DMS 273 treated with DMSO at 0.1 percent for 48 hours (cell line): Measurements from ENCODE around the gene COL17A1.

ENCODE experiments used
- DNase-seq: peaks from one replicate; lab custom pipeline; 2025; lab: John Stamatoyannopoulos, UW

COL17A1 gene

DNA sequence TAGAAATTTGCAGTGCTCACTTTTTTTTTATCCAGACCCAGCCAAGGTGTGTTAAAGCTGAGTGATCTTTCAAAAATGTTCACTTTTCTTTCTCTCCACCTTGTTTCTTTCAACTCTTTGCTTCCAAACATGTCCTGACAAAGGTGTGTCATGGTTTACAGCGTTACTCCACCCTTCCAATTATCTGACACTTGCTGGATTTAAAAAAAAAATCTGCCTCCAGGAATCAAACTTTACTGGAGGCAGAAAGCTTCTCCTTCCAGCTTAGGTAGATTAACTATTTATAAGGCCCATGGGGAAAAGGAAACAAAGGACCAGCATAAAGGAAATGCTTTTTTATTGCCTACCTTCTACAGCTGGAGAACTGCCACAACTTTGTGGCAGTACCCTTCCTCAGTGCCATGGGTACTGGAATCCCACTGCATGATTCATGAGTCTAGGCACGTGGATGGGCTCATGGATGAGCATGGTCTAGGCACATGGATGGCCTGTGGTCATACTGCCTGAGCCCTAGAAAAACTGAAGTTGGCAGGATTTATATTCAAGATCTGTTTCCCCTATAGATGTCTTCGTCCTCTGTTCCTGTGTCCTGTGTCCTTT lies at the start of gene COL17A1:
COL17A1 (minus strand) TSS at position 80 of the 600 bp plus-strand sequence. CDS start 5,207 bp downstream, outside the sequence.
- no peak for DNase-seq

DNA sequence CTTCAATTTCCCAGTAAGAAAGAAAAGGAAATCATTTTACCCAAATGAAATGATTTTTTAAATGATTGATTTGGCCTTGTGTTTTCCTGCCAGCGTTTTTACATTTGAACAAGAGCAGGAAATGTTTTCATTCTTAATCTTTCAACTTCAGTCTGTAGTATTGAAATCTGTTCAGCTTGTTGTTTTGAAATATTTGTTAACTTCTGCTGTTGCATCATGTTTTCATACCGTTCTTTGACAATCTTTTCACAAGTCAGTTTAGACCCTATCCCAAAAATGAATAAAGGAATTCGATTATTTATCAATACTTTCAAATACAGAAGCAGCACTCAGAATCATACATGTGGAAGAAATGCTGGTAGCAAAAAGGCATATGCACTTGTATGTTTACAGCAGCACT lies 44.4 kb upstream of the COL17A1 start:
- DNase-seq, result no peak

DNA sequence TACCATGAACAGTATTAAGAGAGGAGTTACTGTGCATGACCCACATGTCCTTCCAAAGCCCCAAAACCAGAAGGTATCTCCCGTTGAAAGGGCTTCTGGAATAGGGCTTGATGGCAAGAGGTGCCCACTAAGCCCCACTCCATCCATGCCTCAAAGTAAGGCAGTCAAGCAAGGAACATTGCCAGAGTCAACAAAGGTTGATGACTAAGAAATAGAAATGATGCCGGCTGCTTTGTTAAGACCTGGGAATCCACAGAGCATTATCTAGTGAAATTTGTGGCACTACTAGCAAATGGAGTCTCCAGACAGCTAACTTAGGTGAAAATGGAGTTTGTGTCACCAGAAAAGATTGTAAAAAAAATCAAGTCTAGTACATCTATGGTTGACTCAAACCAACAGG lies 42.5 kb upstream of the COL17A1 start:
- no peak for DNase-seq

DNA sequence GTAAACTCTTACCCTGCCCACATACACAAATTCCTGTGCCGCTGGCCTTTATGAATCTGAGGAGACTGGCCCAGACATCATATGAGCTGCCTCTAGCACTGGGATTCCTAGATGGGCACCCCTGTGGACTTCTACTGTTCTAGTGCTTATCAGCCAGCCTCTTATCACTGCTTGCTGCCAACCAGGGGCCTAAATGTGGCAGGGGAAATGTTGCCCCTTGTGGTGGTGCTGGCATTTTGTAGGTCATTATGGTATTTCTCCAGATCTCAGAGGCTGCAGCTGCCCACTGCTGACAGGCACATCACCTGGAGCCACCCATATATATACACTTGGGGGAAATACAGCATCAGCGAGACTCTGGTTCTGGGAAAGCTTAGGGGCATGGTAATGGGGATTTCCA lies 41.7 kb upstream of the COL17A1 start:
- no peak for DNase-seq

DNA sequence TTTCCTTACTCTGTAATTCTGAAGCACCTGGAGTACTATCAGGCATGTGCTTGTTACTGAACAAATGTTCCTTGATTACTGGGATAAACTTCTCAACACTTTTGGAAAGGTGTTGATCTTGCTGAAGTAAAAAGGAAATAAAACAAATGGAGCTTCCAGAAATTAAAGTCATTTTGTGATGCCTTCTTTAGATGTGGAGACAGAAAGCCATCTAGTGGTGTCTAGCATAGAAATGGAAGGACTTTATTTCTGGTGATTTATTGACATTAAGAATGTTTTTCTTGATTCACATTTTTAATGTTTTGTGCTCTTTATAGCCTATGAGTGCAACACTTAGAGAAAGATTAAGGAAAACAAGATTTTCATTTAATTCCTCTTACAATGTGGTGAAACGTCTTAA lies 37.7 kb upstream of the COL17A1 start:
- DNase-seq, result no peak

DNA sequence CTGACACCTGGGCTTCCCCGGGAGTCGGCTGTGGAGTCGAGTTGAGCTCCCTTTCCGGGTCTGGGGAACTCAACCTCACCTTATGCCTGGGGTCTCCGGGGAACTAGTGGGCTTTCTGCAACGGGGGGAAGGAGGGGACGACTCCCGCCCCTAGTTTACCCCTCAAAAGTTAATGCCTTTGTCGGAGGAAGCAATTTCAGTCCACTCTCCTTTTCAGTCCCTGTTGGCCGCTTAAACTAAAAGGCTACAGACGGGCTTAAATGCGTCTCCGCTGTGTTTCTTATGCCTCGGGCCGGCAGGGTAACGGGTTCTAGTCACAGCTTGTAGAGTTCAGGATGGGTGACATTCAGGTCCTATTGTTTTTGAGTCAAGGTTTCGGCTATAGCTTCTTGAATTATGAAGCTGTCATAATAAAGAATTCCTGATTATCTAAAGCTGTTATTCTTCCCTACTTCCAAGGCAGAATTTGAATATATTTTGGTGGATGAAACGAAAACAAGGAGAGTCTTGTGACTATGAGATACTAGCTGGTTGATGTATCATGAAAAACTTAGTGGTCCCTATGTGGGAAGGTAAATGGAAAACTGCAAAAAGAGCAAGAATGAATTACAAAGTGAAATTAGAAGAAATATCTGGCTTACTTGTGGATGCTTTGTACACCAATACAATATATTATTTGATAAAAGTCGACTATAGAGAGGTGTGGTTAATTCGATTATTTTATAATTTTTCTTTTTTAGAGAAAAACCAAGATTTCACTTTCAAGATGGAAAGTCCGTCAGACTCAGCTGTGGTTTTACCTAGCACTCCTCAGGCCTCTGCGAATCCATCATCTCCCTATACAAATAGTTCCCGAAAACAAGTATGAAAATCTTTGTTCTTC lies 36.8 kb upstream of the COL17A1 start:
- DNase-seq, result no peak

DNA sequence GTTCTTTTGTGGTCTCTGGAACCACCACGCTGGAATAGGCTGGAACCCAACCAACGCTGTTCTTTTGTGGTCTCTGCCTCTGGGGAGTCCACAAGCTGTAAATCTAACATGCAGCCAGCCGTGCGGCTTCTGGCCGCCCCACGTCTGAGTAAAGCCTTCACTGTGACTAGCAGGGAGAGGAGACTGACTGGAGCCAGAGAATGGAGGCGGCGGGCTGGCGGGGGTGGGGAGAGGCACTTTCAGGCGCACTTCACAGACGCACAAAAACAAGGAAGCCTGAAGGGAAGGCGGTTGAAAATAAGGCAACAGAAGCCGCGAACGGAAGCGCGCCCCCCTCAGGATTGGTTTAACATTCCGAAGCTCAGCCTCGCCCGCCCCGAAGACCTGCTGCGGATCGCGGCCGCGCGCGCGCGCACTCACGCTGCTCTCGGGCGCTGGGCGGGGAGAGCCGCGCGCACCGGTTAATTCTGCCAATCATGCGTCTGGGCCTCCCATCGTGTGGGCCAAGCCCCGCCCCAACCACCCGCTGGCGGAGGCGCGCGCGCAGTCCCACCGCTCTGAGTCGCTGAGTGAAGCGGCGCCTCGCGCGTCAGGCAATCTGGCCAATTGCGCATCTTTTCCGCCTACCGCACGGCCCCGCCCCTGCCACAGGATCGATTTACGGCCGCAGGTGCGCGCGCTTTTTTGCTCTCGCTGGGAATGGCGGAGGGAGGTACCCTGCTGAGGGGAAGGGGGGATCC lies 36.0 kb upstream of the COL17A1 start, which contains the start of gene SFR1:
SFR1 (plus strand) TSS at position 687 of the 740 bp plus-strand sequence; CDS start at position 700, 13 bp downstream.
- peak; percentile 90 for DNase-seq

DNA sequence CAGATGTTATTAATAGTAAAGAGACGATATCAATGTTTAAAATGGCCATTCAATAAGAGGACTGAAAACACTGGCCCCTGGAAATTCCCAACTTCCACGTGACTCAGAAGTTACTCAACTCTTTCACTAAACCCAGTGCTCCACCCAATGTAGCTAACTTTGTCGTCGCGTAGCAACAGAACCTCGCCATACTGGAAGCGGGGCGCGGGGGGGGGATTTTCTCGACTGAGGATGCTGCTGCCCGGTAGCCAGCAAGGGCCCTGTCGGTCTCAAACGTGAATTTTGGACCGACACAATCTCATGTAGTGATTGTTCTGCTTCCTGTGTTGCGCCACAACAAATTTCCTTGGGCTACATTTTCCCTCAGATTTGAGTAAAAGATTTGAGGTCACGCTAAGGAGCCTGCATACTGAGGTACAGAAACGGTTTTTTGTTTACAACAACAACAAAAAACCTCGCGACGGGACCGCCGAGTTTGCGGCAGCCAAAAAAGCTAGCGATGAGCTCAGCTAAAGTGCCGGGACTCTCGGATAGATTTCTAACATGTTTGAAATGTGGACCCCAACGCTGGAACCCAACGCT lies 35.3 kb upstream of the COL17A1 start:
- peak; percentile 52 for DNase-seq

DNA sequence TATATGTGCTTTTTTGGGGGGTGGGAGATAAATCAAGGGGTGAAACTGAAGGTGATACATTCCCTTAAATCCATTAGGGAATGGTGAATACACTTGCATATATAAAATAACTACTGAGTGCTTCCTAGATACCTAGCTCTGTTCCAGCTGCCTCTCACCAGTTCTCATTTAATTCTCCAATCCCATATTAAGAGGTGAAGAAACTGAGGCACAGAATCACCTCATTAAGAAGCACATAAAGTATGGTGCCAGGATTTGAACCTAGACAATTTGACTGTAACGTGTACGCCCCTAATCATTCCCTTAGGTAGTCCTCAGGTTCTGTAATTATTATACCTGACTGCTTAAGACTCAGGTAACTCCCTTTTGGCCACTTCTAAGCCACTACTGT lies 34.8 kb upstream of the COL17A1 start:
- no peak for DNase-seq

DNA sequence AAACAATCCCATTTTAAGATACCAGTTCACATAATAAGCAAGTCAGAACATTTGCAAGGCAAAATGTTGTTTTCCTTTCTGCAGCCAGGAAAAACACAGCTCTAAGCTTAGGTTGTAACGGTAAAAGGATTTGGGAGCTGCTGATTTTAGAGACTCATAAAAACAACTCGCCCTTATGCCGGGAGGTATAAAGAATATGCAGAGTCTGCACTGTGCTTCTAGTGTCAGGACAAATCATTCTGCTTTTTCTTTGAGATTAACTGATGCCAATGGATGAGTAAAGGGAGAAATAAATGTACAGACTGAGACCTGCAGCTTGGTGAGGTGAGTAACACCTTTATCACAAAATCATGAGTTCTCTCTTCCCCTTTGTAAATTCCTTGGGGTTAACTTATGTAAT lies 34.3 kb upstream of the COL17A1 start:
- DNase-seq, result no peak

DNA sequence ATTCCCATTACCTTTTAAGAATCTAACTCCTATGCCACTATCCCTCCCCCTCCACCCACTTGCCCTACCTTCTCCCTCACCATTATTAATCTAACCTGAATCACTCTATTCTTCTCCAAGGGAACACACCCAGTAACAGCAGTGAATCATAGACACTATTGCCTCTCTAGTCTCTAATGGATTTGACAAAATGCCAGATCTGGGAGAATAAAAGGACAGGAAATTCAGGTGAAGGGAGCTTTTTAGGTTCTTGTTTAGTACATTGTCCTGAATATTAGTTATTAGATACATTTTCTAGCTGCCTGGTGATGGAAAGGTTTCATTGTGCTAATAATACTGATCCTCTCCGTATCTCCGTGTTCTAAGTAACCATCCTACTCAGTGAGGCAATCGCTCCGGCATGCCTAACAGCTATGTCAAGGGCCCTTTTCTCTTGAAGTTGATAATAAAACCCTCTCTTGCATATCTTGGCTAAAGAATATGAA lies 32.2 kb upstream of the COL17A1 start:
- DNase-seq, result no peak

DNA sequence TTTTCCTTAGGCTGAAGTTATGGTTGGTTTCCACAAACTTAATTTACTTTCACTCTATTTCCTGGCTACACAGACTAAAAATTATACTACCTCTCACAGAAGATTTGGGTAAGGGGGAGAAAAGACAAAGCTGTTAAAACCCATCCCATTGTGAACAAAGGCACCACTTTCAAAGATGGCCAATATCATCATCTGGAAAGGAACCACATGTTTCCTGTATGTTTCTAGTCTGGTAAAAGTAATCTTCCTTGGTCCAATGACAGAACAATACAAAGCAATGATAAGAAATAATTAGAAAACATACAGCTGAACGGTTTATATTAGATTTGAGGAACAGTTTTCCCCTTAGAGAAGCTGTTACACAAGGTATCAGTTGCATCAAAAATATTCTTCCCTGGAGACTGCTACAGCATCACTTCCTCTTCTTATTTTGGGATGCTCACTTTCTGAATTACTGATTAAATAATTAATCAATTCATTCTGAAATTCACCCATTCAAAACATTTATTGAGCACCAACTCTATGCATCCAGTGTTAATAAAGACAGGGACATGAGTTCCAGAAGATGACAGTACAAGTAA lies 27.8 kb upstream of the COL17A1 start:
- no peak for DNase-seq

DNA sequence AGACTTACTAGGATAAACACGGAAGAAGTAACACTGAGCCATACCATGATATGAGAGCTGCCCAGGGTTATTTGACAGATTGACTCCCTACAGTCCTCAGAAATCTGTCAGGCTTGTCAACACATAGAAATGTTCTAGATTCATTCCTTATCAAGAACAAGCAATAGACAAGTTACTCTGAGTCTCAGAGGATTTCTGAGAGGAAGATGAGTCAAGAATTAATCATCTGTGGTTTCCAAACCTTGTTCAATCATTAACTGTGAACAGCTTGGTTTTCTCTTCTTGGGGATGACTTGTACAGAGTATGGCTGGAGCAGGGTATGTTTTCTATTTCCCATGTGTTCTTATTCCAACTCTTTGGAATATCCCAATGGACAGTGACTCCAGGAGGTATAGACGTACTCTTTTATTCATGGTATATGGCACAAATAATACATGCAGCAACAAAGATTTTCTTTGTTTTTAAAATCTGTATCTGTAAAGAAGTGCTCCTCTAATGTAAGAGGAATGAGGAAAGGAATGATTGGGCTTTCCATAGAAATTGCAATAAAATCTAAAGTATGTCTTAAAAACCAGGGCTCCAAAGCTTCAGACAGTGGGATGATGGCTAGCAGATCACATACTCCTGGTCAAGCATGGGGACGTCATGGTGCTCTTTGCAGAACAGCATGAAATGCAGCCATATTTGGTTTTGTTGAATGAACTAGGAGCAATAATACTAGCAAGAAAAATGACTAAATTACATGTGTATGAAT lies 24.4 kb upstream of the COL17A1 start:
- DNase-seq, result no peak

DNA sequence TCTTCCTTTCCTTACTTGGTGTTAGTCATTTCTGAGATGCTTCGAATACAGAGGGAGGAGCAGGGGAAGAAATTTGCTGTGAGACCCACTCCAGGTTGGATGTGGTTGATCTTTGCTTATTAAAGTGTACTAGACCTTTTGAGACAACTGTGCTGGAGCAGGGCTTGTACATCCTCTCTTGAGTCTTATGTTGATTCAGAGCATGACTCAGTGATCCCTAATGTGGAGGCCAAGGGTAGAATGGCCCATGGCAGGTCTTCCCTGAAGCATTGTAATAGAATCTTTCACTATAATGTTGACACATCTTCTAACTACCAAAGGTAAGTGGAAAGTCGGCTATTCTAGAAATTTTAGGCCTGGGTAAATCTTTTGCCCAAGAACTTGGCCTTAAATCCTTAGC lies 19.2 kb upstream of the COL17A1 start:
- DNase-seq, result no peak

DNA sequence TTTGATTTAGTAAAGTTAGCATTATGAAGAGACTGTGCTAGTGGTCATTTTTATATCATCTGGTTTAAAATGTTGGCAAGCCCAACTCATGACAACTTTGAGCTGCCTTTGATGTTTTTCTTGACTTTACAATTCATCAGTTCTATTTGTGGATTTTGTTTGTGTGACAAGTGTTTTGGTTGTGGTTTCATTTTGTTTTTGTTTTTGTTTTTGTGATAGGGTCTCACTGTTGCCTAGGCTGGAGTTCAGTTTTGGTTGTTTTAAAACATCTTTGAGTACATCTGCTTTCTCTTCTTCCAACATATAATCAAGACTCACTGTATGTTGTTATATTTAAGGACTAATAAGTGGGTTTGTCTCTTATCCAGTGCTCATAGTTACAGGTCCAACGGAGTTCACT lies 18.7 kb upstream of the COL17A1 start:
- no peak for DNase-seq

DNA sequence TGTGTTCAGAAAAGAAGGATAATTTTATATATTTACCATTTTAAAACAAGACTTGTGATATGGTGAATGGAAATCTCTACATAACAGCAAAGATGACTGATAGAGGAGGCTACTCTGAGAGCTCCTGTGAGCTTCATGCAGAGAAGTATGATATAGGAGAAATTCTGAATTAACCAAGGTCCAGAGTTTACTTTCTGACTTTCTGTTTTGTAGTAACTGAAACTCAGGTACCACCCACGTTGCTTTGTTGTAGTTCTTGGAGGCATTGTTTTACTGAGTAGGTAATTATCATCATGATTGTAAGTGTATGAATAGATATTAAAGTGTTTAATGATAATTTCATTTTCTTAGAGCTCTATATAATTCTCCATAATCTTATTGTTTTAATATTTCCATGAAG lies 18.3 kb upstream of the COL17A1 start:
- DNase-seq, result no peak

DNA sequence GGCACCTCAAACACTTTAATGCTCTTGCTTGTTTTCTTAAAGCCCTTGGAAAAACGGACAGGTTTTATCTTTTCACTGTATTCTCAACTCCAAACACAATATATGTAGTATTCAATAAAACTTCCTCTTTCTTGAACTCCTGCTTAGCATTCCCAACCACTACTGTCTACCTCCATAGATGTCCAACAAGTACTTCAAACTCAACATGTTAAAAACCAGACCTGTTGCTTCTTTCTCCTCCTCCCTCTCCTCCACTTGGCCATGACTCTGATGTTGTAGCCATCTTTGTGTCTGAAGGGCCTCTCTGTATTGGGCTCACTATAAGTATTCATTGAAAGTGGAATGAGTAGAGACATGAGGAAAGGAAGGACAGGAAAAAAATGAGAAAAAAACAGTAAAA lies 16.2 kb upstream of the COL17A1 start:
- DNase-seq, result no peak

DNA sequence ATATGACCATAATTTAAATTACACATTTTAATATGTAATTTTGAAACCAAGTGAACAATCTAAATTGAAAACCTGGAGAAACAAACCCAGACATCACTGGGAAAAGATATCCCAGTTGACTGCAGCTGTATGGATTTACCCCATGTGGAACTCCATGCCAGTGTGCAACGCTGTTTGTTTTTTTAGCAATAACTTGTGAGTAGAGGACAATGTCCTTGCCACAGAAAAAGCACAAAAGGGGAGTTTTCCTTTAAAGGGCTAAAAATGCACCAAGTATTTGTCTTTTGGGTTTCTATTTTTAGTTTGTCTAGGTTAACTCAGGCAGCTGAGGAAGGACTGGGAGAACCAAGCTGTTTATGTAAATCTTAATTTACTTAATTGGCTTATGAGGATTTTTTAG lies 15.1 kb upstream of the COL17A1 start:
- DNase-seq, result no peak

DNA sequence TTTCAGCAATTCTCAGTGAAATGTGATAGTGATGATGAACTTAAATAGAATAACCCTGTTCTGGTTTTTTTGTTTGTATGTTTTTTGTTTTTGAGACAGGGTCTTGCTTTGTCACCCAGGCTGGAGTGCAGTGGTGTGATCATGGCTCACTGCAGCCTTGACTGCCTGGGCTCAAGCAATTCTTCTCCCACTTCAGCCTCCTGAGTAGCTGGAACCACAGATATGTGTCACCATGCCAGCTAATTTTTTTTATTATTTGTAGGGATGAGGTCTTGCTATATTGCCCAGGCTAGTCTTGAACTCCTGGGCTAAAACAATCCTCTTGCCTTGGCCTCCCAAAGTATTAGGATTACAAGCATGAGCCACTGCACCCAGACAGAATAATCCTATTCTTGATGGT lies 14.3 kb upstream of the COL17A1 start:
- DNase-seq, result no peak

DNA sequence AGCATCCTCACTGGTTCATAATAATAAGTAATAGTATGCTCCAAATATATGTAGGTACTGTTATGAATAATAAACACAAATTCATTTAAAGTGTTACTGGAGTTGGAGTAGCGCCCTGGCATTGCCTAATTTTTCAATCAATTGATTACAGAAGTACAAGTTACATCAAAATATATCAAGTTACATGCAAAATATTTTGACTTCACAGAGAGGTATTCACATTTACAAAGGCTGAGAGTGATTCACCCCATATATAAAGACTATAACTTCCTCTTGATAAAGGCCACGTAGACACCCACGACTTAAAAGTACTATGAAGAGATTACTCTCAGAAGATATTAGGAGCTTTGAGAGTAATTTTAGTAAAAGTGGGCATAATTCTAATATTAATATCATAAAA lies 13.6 kb upstream of the COL17A1 start:
- no peak for DNase-seq

DNA sequence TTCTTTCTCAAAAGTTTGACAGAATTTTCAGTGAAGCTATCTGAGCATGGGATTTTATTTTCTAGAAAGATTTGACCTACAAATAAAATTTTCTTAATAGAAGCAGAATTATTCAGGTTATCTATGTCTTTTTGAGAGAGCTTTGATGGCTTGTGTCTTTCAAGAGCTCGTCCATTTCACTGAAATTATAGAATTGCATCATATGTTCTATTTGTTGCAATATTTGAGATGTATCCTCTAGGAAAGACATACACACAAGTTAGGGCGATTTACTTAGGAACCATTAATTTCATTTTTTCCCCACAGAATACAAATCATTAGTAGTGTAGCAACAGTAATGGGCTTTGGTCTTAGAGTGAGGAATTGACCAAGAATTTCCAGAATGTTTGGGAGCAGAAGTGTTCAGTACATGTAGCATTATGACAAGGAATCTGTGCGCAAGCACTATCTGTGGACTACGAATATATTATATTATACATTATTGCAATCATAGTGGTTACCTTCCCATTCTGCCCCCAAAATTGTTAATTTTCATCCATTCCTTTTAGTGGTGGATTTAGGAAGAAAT lies 12.8 kb upstream of the COL17A1 start:
- DNase-seq, result no peak
